Stimulated activated CD4-positive, alpha-beta T cell treated with anti-CD3 and anti-CD28 coated beads, Interleukin-1b, Interleukin-23, amount 100 ng/mL, for 24 hours (primary cell): Measurements from ENCODE around the gene CACNA2D2.

Experiments used
- DNase-seq, 4 experiments: peaks; one replicate each; pipeline ENCODE4 v3.0.0-alpha.2; 2020; ENCODE audit warnings: low read depth in 4 of 4, low spot score in 1 of 4

The CACNA2D2 gene

GRCh38 chr3:50503504-50504342 is at the start of gene CACNA2D2:
CACNA2D2 (minus strand) TSS chr3:50503634; CDS start chr3:50503423, 211 bp downstream.
- DNase-seq: peak in 2 of 4 experiments; percentile 32 to 40

GRCh38 chr3:50552598-50552997 is 49.2 kb upstream of the CACNA2D2 start:
- no peak for DNase-seq

- DNase-seq: no peak
These were observed 48.4 kb upstream of the CACNA2D2 start for GRCh38 chr3:50551681-50552435.

GRCh38 chr3:50551054-50551659 is 47.7 kb upstream of the CACNA2D2 start:
- DNase-seq: no peak

- DNase-seq: peak in 3 of 4 experiments; percentile 45 to 51 (median 48)
These were observed 46.8 kb upstream of the CACNA2D2 start for GRCh38 chr3:50550079-50550736.

- DNase-seq: no peak
These were observed 45.8 kb upstream of the CACNA2D2 start for GRCh38 chr3:50549226-50549625.

- DNase-seq: no peak
These were observed 42.3 kb upstream of the CACNA2D2 start for GRCh38 chr3:50545781-50546180.

GRCh38 chr3:50542177-50543034 is 39.0 kb upstream of the CACNA2D2 start:
- DNase-seq: peak; percentile 6 to 49 (median 42)

- no peak for DNase-seq
These were observed 36.2 kb upstream of the CACNA2D2 start for GRCh38 chr3:50539356-50540286.

GRCh38 chr3:50537421-50538129 is 34.1 kb upstream of the CACNA2D2 start:
- no peak for DNase-seq

GRCh38 chr3:50536471-50537180 is 33.2 kb upstream of the CACNA2D2 start:
- DNase-seq: no peak

GRCh38 chr3:50534681-50535330 is 31.4 kb upstream of the CACNA2D2 start:
- no peak for DNase-seq

- DNase-seq: no peak
These were observed 30.5 kb upstream of the CACNA2D2 start for GRCh38 chr3:50533807-50534461.

GRCh38 chr3:50533316-50533715 is 29.9 kb upstream of the CACNA2D2 start:
- no peak for DNase-seq

GRCh38 chr3:50532062-50532705 is 28.8 kb upstream of the CACNA2D2 start:
- DNase-seq: no peak

GRCh38 chr3:50531201-50531600 is 27.8 kb upstream of the CACNA2D2 start:
- DNase-seq: no peak
